GM12864 (cell line): ENCODE data around the gene CAPN10.

Experiments used
- DNase-seq: peaks from one replicate; pipeline ENCODE4 v3.0.0-alpha.2; 2011; ENCODE audit warnings: low read depth
- H3K4me3 ChIP-seq: 2 replicates; pipeline ENCODE4 v1.5.1; 2011; ENCODE audit warnings: mild to moderate bottlenecking, low read depth, low read length, control low read depth
- CTCF ChIP-seq: IDR thresholded peaks from 2 replicates; pipeline ENCODE4 v1.5.1; 2011; ENCODE audit warnings: low read depth, mild to moderate bottlenecking, moderate library complexity, low read length, control low read depth, inconsistent platforms; ENCODE audit errors: missing control alignments

CAPN10 gene

GRCh38 chr2:240643093-240643810 is 56.7 kb downstream of the CAPN10 start:
- no peak for TF ChIP-seq CTCF
- no peak for DNase-seq
- H3K4me3 ChIP-seq = no peak overlapping the region

GRCh38 chr2:240643811-240644150 is 57.2 kb downstream of the CAPN10 start:
- no peak overlapping the region for H3K4me3 ChIP-seq
- no peak for DNase-seq
- no peak for TF ChIP-seq CTCF

GRCh38 chr2:240644171-240644651 is 57.7 kb downstream of the CAPN10 start:
- no peak for TF ChIP-seq CTCF
- no peak for DNase-seq
- H3K4me3 ChIP-seq = no peak overlapping the region

GRCh38 chr2:240644859-240645301 is 58.3 kb downstream of the CAPN10 start:
- H3K4me3 ChIP-seq = no peak overlapping the region
- no peak for TF ChIP-seq CTCF
- no peak for DNase-seq

- no peak for TF ChIP-seq CTCF
- no peak for DNase-seq
- H3K4me3 ChIP-seq = no peak overlapping the region
Measured at GRCh38 chr2:240645346-240645745, 58.8 kb downstream of the CAPN10 start.

- no peak for DNase-seq
- TF ChIP-seq CTCF = no peak
- no peak overlapping the region for H3K4me3 ChIP-seq
Measured at GRCh38 chr2:240645801-240646175, 59.3 kb downstream of the CAPN10 start.

- H3K4me3 ChIP-seq = no peak overlapping the region
- DNase-seq = no peak
- no peak for TF ChIP-seq CTCF
Measured at GRCh38 chr2:240646176-240646899, 59.8 kb downstream of the CAPN10 start.
